HuH-7.5 (cell line): Measurements from ENCODE around the gene PLD3.
"Not testable (repeated sequence)": the region's sequence is repeated elsewhere in the genome, so short reads cannot be mapped to it uniquely, and the experiment has no call there.

Experiments
- DNase-seq: peaks from one replicate; pipeline ENCODE4 v3.0.0; 2011; ENCODE audit warnings: low spot score

Gene PLD3

GRCh38 chr19:40333083-40333482 lies 15.4 kb upstream of the PLD3 start:
- DNase-seq: not testable (repeated sequence)

- no peak for DNase-seq
Observed at GRCh38 chr19:40335101-40335500, 13.4 kb upstream of the PLD3 start.

DNA sequence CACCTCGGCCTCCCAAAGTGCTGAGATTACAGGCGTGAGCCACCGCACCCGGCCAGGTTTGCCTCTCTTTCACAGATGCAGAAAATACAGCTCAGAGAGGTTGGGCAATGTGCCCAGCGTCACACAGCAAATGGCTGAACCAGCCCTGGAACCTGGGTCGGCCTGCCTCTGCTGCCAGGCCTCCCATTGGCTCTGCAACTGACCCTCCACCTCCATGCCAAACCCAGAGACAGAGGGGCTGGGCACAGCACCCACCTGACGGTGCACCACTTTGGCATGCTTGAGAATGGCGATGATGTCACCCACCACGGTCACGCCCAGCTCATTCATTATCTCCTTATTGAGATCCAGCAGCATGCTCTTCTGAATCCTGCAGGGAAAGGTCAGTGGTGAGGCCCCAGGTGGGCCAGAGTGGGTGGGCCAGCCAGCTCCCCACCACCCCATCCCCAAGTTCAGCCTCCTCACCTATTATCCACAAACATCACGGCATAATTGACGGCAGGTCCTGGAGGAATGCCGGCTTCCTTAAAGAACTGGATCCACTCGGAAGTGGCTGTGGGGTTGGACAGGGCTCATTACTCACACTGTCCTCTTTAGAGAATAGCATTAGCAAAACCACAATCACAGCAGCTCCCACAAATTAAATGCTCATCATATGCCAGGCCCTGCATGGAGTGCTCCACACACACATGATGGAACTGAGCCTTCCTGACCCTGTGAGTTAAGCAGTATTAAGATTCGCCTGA lies 12.5 kb upstream of the PLD3 start:
- DNase-seq: no peak

GRCh38 chr19:40336601-40336900 lies 11.9 kb upstream of the PLD3 start:
- DNase-seq: no peak

DNA sequence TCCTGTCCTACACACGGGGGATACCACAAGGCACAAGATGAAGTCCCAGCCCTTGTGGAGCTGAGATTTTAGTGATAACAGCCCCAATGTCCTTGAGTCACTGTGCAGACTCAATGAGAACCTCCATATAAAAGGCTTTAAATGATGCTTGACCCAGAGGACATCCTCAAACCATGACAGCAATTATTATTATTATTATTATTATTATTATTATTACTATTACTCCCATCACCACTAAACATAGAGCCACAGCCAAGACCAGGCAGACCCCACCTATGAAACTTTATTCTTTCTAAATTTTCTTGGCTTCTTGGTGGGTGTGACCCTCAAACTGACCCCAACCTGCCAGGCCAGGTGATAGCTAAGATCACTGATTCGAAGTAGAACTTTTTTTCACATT lies 11.4 kb upstream of the PLD3 start:
- no peak for DNase-seq

- no peak for DNase-seq
Observed at GRCh38 chr19:40337594-40337993, 10.9 kb upstream of the PLD3 start.

GRCh38 chr19:40339018-40339728 lies 9.3 kb upstream of the PLD3 start:
- DNase-seq: no peak

DNA sequence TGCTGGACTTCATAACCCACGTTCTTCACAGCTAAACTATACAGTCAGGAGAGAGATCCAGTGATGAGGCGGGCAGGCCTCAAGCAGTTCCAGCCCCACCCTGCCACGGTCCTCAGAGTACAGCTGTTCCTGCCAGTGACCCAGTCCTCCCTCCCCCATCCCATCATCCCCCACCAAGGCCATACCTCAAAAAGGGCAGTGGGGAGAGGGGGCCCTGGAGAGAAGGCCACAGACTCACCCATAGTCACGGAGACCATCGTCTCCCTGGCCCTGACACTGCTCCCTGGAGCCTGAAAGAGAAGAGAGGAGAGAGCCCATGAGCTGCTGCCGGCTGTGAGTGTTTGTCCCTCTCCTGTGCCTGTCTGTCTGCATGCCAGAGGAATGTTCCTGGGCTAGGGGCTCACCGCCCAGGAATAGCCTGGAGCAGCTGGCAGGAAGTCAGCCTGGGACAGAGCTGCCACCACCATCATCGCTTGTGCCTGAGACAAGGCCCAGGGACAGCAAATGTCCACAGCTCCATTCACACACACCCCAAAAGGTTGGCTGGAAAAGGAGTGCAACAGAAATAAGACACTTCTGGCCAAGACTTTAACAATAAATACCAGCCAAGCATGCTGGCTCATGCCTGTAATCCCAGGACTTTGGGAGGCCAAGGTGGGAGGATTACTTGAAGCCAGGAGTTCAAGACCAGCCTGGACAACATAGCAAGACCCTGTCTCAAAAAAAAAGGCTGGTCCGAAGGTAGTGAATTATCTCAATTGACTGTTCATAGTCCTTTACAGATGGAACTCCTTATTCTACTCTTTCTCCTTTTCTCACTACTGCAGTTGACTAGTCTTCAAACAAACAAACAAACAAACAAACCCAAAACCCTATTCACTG lies 6.7 kb upstream of the PLD3 start:
- no peak for DNase-seq

- DNase-seq: no peak
Observed at GRCh38 chr19:40342644-40343311, 5.7 kb upstream of the PLD3 start.

GRCh38 chr19:40344422-40344821 lies 4.1 kb upstream of the PLD3 start:
- DNase-seq: no peak

DNA sequence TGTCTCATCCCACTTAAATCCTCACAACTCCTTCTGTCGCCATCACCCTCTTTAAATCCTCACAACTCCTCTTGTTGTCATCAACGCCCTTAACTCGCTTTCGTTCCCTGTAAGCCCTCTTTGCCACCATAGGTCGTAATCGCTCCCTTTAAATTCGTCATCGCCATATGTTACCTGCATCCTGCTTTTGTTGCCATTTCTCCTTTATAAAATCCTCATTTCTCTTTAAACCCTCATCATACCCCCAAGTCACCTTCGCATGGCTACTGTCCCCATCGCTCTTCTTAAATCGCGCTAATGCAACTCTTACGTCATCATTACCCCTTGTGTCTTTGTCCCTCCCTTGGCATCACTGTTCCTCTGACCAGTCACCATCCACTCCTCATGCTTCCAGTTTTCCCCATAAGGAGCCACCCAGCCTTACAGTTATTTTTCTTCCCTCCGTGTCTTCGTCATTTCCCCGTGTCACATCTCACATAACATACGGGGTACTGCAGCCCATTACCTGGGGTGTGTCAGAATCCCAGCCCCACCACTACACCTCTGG lies 539 bp downstream of the PLD3 start:
- no peak for DNase-seq

- no peak for DNase-seq
Observed at GRCh38 chr19:40355975-40356680, 7.6 kb downstream of the PLD3 start.

DNA sequence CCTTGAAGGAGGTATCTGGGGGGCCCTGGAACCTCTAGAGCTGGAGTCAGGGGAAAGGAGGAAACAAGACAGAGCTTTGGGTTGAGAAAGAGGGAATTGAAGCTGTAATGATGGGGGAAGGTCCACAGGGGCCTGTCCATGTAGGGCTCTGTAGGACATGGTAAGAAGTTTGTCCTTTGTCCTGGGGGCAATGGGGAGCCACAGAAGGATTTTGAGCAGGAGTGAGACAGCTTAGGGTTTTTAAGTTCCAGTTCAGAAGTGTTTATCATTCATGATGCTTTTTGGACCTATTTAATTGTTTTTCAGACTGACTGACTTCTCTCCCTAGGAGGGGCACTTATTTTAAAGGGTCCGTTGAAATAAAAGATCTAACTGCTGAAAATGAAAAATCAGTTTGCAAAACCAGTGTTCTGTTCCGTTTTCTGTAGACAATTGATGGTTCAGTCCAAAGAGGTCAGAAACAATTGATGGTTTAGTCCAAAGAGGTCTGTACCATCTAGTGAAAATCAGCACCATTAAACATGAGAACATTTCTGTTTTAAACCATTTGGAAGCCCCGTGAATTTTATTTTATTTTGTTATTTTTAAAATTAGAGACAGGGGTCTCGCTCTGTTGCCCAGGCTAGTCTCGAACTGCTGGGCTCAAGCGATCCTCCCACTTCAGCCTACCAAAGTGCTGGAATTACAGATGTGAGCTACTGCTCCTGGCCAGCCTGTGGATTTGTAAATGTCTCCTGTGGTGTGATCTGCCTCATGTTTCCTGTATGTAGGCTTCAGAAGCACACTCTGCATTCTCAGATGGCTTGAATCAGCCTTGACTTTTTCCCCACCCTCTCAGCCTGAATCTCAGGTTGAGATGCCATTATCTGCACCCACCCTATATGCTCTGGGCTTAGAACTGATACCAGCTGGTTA lies 8.4 kb downstream of the PLD3 start:
- no peak for DNase-seq

DNA sequence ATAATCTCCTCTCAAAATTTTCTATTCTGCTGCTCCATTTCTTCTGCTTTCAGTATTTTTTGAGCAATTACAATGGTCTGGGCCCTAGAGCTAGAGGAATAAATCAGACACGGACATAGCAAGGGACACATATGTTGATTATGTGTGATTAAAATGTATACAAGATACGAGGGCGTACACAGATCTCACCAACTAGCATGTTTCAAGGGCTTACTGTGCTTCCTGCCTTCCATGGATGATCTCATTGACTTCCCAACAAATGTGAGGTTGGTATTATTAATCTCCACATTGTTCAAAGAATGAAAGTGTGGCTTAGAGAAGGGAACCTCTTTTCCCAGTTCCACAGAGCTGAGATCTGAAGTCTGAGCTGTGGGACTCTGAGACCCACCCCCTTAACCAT lies 9.1 kb downstream of the PLD3 start:
- DNase-seq: no peak

DNA sequence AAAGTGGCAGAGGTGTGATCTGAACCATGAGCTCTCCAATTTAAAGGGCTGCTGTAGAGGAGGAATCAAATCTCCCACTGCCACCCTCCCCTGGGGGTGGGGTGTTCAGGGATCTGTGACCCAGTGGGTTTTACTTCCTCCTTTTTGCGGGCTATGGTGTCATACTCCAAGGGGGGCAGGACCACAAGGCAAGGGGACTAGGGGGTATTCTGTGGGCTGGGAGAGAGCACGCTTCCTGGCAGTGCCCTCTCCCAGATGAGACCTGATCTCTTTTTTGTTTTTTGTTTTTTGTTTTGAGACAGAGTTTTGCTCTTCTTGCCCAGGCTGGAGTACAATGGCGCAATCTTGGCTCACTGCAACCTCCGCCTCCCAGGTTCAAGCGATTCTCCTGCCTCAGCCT lies 10.3 kb downstream of the PLD3 start:
- no peak for DNase-seq

- DNase-seq: no peak
Observed at GRCh38 chr19:40360020-40360707, 11.7 kb downstream of the PLD3 start.

DNA sequence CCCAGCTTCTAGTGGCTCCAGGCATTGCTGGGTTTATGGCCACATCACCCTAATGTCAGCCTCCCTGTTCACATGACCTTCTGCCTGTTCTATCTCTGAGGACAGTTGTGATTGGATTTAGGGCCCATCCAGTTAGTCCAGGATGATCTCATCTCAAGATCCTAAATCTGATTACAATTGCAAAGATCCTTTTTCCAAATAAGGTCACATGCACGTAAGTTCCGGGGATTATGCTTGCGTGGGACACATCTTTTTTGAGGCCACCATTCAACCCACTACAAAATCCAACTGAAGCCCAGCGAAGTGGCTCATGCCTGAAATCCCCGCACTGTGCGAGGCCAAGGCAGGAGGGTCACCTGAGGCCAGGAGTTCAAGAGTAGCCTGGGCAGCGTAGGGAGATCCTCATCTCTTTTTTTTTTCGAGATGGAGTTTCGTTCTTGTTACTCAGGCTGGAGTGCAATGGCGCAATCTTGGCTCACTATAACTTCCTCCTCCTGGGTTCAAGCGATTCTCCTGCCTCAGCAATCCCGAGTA lies 12.3 kb downstream of the PLD3 start:
- DNase-seq: no peak

DNA sequence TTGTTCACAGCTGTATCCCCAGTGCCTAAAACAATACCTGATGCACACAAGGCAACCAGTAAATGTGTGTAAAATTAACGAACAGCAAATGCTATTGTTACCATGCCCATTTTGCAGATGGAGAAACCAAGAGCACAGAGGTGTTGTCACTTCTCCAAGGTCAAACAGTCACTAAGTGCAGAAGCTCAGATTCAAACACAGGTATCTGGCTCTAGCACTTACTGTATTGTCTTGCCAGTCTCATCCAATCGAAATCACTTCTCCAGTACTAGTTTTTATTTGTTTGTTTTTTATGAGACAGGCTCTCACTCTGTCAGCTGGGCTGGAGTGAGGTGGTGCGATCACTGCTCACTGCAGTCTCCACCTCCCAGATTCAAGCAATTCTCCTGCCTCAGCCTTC lies 13.7 kb downstream of the PLD3 start:
- no peak for DNase-seq

DNA sequence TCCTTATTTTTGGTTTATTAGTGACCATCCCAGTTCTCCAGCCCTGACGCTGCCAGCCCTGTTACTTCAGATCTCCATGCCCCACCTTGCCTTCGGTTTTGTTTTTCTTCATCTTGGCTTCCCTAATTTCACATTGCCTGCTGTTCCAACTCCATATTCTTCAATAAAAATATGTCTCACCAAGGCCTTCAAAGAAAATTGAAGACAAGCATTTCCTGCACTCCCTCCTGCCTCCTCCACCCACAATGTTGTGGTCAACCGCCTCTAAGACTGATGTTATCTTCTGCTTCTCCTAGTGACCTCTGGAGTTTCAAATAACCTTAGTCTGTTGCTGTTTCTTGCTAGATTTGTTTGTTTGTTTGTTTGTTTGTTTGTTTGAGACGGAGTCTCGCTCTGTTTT lies 14.6 kb downstream of the PLD3 start:
- DNase-seq: no peak

DNA sequence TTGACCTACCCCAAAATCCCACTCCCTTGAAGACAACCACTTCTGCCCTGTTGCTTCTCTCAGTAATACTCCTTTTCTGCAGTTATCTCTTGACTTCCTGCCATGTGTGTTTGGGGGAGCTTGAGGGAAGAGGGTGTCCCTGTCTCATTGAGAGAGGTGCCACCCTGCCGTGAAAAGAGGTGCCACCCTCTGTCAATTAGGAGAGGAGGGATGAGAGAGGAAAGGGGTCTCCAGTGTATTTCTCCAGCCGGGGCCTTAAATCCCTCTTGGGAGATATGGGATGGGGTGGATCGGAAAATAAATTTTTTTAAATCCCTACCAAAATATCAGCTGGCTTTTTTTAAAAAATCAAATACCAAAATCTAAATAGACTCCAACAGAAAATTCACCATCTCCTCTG lies 16.5 kb downstream of the PLD3 start:
- DNase-seq: no peak
